ENCODE data around the gene FGGY.

- TF ChIP-seq YY1 (IDR thresholded peaks at IDR 0.05; ENCODE audit: insufficient read depth, insufficient read length) (no peak), ZNF274 (IDR thresholded peaks at IDR 0.05; ENCODE audit: low read depth, low read length) (no peak), SUZ12 (IDR thresholded peaks at IDR 0.05; ENCODE audit: extremely low read depth, insufficient read depth, insufficient read length) (no peak)
Measured at GRCh38 chr1:59685101-59685500, 388.2 kb downstream of the FGGY start.

Measured in NT2/D1 (cell line).